Immature natural killer cell (primary cell): Measurements from ENCODE around the gene MVB12B. TPM values are rescaled to one million over a fixed set of nuclear protein-coding genes. Genes with fewer than 3 reads are reported as not detected.

Source experiments
- DNase-seq, 3 donors: peaks; one replicate each; pipeline ENCODE4 v3.0.0; 2022; ENCODE audit warnings: mixed read lengths in 1 of 3
- H3K27ac Mint-ChIP-seq, 6 donors: one replicate each; pipeline ENCODE4 v1.8.0; 2020; ENCODE audit warnings: mixed read lengths in 6 of 6, mild to moderate bottlenecking in 5 of 6, inconsistent platforms in 4 of 6, moderate library complexity in 3 of 6
- H3K27me3 Mint-ChIP-seq, 3 donors: one replicate each; pipeline ENCODE4 v1.8.0; 2020 to 2021; ENCODE audit warnings: low read depth in 3 of 3, mild to moderate bottlenecking in 3 of 3, mixed read lengths in 3 of 3, moderate library complexity in 3 of 3, inconsistent platforms in 1 of 3
- H3K36me3 Mint-ChIP-seq, 3 donors: one replicate each; pipeline ENCODE4 v1.8.0; 2020; ENCODE audit warnings: mixed read lengths in 3 of 3, inconsistent platforms in 2 of 3, mild to moderate bottlenecking in 2 of 3
- H3K4me1 Mint-ChIP-seq, 2 donors: one replicate each; pipeline ENCODE4 v1.8.0; 2020; ENCODE audit warnings: inconsistent platforms in 2 of 2, mild to moderate bottlenecking in 2 of 2, mixed read lengths in 2 of 2, moderate library complexity in 1 of 2
- H3K4me3 Mint-ChIP-seq, 5 donors: one replicate each; pipeline ENCODE4 v1.8.0; 2020; ENCODE audit warnings: mild to moderate bottlenecking in 5 of 5, mixed read lengths in 5 of 5, inconsistent platforms in 3 of 5, moderate library complexity in 3 of 5
- H3K9me3 Mint-ChIP-seq, 6 donors: one replicate each; pipeline ENCODE4 v1.8.0; 2020; ENCODE audit warnings: mild to moderate bottlenecking in 6 of 6, mixed read lengths in 6 of 6, inconsistent platforms in 4 of 6, moderate library complexity in 3 of 6
- polyA plus RNA-seq, 3 donors: library from polyadenylated mRNA; unstranded; fragments of 300-500 nt; fragmentation: Illumina TruSeq; gene quantifications; one replicate each; pipeline ENCODE4 v1.2.3, GENCODE V29; 2021

The MVB12B gene
- polyA plus RNA-seq, 3 donors from 2014 or later: 0.54 to 1.2 TPM; not detected in 1

GRCh38 chr9:126451316-126451885 lies 124.8 kb downstream of the MVB12B start:
- DNase-seq: no peak
- Mint-ChIP-seq H3K4me3 (peak overlapping the region in 1 of 5 donors; percentile 33), H3K27ac (peak overlapping the region in 1 of 6 donors; percentile 40), H3K36me3 (no peaks in the 10 kb centered on the region), H3K9me3 (no peaks in the 10 kb centered on the region), H3K4me1 (peaks cover 30 to 34% of the 10 kb centered on the region in 2 donors), H3K27me3 (peaks cover 0 to 2% (median 1%) of the 10 kb centered on the region in 3 donors)

- DNase-seq: no peak
- no peaks in the 10 kb centered on the region for H3K36me3 Mint-ChIP-seq
- peaks cover 0 to 4% (median 2%) of the 10 kb centered on the region in 3 donors for H3K27me3 Mint-ChIP-seq
- no peak overlapping the region for H3K27ac Mint-ChIP-seq
- H3K9me3 Mint-ChIP-seq: no peaks in the 10 kb centered on the region
- H3K4me3 Mint-ChIP-seq: no peak overlapping the region
- peaks cover 30 to 34% of the 10 kb centered on the region in 2 donors for H3K4me1 Mint-ChIP-seq
Observed at GRCh38 chr9:126452106-126452505, 125.5 kb downstream of the MVB12B start.

- Mint-ChIP-seq H3K4me3 (peak overlapping the region in 4 of 5 donors; percentile 1 to 34 (median 12)), H3K36me3 (no peaks in the 10 kb centered on the region), H3K27me3 (peaks cover 0 to 4% (median 2%) of the 10 kb centered on the region in 3 donors), H3K4me1 (peaks cover 25 to 34% of the 10 kb centered on the region in 2 donors), H3K27ac (peak overlapping the region in 2 of 6 donors; percentile 4 to 8), H3K9me3 (no peaks in the 10 kb centered on the region)
- DNase-seq: peak in 1 of 3 donors; percentile 16
Observed at GRCh38 chr9:126453156-126453963, 126.7 kb downstream of the MVB12B start.

GRCh38 chr9:126454215-126454614 lies 127.6 kb downstream of the MVB12B start:
- no peak overlapping the region for H3K4me3 Mint-ChIP-seq

GRCh38 chr9:126454795-126455194 lies 128.2 kb downstream of the MVB12B start:
- no peak for DNase-seq
- no peak overlapping the region for H3K27ac Mint-ChIP-seq
- H3K27me3 Mint-ChIP-seq: peaks cover 0 to 4% (median 2%) of the 10 kb centered on the region in 3 donors
- no peak overlapping the region for H3K4me3 Mint-ChIP-seq
- peaks cover 17 to 34% of the 10 kb centered on the region in 2 donors for H3K4me1 Mint-ChIP-seq
- H3K36me3 Mint-ChIP-seq: no peaks in the 10 kb centered on the region
- H3K9me3 Mint-ChIP-seq: no peaks in the 10 kb centered on the region

More at GRCh38 chr9:126454215-126454614, 127.6 kb downstream of the MVB12B start:
- Mint-ChIP-seq H3K4me1 (peaks cover 17 to 34% of the 10 kb centered on the region in 2 donors), H3K36me3 (no peaks in the 10 kb centered on the region), H3K27me3 (peaks cover 0 to 4% (median 2%) of the 10 kb centered on the region in 3 donors), H3K9me3 (no peaks in the 10 kb centered on the region), H3K27ac (no peak overlapping the region)
- no peak for DNase-seq

GRCh38 chr9:126456441-126457174 lies 130.0 kb downstream of the MVB12B start:
- DNase-seq: no peak
- Mint-ChIP-seq H3K27me3 (peaks cover 0 to 4% (median 2%) of the 10 kb centered on the region in 3 donors), H3K36me3 (no peaks in the 10 kb centered on the region), H3K27ac (no peak overlapping the region), H3K4me3 (no peak overlapping the region), H3K9me3 (no peaks in the 10 kb centered on the region), H3K4me1 (peaks cover 17 to 26% of the 10 kb centered on the region in 2 donors)

- no peaks in the 10 kb centered on the region for H3K36me3 Mint-ChIP-seq
- H3K4me1 Mint-ChIP-seq: peaks cover 16 to 21% of the 10 kb centered on the region in 2 donors
- H3K4me3 Mint-ChIP-seq: no peak overlapping the region
- H3K27me3 Mint-ChIP-seq: peaks cover 0 to 4% (median 2%) of the 10 kb centered on the region in 3 donors
- no peak for DNase-seq
- H3K27ac Mint-ChIP-seq: no peak overlapping the region
- H3K9me3 Mint-ChIP-seq: no peaks in the 10 kb centered on the region
Observed at GRCh38 chr9:126457175-126457547, 130.5 kb downstream of the MVB12B start.

- Mint-ChIP-seq H3K4me3 (no peak overlapping the region), H3K9me3 (no peaks in the 10 kb centered on the region), H3K27me3 (peaks cover 0 to 2% (median 1%) of the 10 kb centered on the region in 3 donors), H3K27ac (no peak overlapping the region), H3K36me3 (no peaks in the 10 kb centered on the region), H3K4me1 (peaks cover 9 to 14% of the 10 kb centered on the region in 2 donors)
- DNase-seq: no peak
Observed at GRCh38 chr9:126457890-126458289, 131.3 kb downstream of the MVB12B start.

- DNase-seq: no peak
- Mint-ChIP-seq H3K4me3 (no peak overlapping the region), H3K9me3 (no peaks in the 10 kb centered on the region), H3K36me3 (no peaks in the 10 kb centered on the region), H3K27ac (no peak overlapping the region), H3K27me3 (peaks cover 1 to 2% (median 2%) of the 10 kb centered on the region in 3 donors), H3K4me1 (peaks cover 0 to 3% of the 10 kb centered on the region in 2 donors)
Observed at GRCh38 chr9:126459126-126459525, 132.5 kb downstream of the MVB12B start.

GRCh38 chr9:126459546-126459945 lies 132.9 kb downstream of the MVB12B start:
- H3K4me3 Mint-ChIP-seq: no peak overlapping the region
- peaks cover 1 to 5% (median 2%) of the 10 kb centered on the region in 3 donors for H3K27me3 Mint-ChIP-seq
- H3K9me3 Mint-ChIP-seq: no peaks in the 10 kb centered on the region
- no peaks in the 10 kb centered on the region for H3K36me3 Mint-ChIP-seq
- H3K4me1 Mint-ChIP-seq: no peaks in the 10 kb centered on the region
- H3K27ac Mint-ChIP-seq: no peak overlapping the region
- DNase-seq: no peak

- Mint-ChIP-seq H3K9me3 (no peaks in the 10 kb centered on the region), H3K4me3 (no peak overlapping the region), H3K4me1 (peaks cover 0 to 5% of the 10 kb centered on the region in 2 donors), H3K27me3 (peaks cover 1 to 5% (median 2%) of the 10 kb centered on the region in 3 donors), H3K27ac (no peak overlapping the region), H3K36me3 (no peaks in the 10 kb centered on the region)
- DNase-seq: no peak
Observed at GRCh38 chr9:126459965-126460843, 133.6 kb downstream of the MVB12B start.

- H3K4me3 Mint-ChIP-seq: no peak overlapping the region
Observed at GRCh38 chr9:126461029-126461428, 134.4 kb downstream of the MVB12B start.

GRCh38 chr9:126461608-126462007 lies 135.0 kb downstream of the MVB12B start:
- Mint-ChIP-seq H3K27ac (no peak overlapping the region), H3K4me3 (no peak overlapping the region), H3K27me3 (peaks cover 2 to 5% (median 3%) of the 10 kb centered on the region in 3 donors), H3K36me3 (no peaks in the 10 kb centered on the region), H3K9me3 (no peaks in the 10 kb centered on the region), H3K4me1 (peaks cover 0 to 6% of the 10 kb centered on the region in 2 donors)
- no peak for DNase-seq

More at GRCh38 chr9:126461029-126461428, 134.4 kb downstream of the MVB12B start:
- no peaks in the 10 kb centered on the region for H3K36me3 Mint-ChIP-seq
- H3K27me3 Mint-ChIP-seq: peaks cover 1 to 5% (median 2%) of the 10 kb centered on the region in 3 donors
- DNase-seq: no peak
- no peaks in the 10 kb centered on the region for H3K9me3 Mint-ChIP-seq
- no peak overlapping the region for H3K27ac Mint-ChIP-seq
- H3K4me1 Mint-ChIP-seq: peaks cover 0 to 6% of the 10 kb centered on the region in 2 donors
